DOHH2 (cell line): ENCODE results near the gene KCNQ1.

ENCODE experiments used
- EZH2phosphoT487 ChIP-seq: fragments of 200-600 bp; sonication (generic); IDR thresholded peaks from 2 replicates; pipeline ENCODE4 v1.6.1; 2017; ENCODE audit warnings: borderline replicate concordance, mild to moderate bottlenecking, antibody characterized with exemption, low read length, moderate library complexity, mixed read lengths
- TF ChIP-seq, protein P1 (sequence below): fragments of 200-600 bp; sonication (generic); IDR thresholded peaks from one replicate; pipeline ENCODE4 v1.5.1; 2014; ENCODE audit warnings: antibody characterized with exemption, mild to moderate bottlenecking, low read depth, low read length; ENCODE audit not compliant: poor library complexity, severe bottlenecking

DNA sequence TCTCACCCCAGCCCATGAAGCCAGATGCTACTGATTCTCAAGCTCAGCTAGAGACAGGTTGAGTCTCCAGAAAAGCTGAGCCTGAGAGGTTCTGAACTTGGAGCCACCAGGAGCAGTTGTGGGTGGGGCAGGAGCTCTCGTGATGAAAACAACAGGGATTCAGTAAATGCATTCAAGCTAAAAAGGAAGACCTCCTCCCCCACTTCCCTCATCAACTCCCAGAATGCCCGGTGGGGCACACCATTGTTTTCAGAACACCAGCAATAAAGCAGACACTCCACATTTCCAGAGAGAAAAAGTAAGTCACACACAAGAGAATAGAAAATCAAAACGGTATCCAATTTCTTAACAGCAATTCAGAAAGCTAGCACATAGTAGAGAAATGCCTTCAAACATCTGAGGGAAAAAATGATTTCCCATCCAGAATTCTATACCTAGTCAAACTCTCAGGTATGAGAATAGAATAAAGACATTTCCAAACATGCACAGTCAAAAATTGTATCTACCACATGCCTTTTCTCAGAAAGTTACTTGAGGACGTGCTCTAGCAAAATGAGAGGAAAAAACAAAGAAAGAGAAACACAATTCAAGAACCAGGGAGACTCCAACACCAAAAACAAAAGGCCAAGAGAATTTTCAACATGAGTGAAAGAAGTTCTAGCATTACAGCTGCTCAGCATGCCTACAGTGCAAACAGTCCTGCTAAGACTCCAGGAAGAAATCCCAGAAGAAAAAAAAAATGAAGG lies 383.9 kb downstream of the KCNQ1 start:
- TF ChIP-seq, protein P1, sequence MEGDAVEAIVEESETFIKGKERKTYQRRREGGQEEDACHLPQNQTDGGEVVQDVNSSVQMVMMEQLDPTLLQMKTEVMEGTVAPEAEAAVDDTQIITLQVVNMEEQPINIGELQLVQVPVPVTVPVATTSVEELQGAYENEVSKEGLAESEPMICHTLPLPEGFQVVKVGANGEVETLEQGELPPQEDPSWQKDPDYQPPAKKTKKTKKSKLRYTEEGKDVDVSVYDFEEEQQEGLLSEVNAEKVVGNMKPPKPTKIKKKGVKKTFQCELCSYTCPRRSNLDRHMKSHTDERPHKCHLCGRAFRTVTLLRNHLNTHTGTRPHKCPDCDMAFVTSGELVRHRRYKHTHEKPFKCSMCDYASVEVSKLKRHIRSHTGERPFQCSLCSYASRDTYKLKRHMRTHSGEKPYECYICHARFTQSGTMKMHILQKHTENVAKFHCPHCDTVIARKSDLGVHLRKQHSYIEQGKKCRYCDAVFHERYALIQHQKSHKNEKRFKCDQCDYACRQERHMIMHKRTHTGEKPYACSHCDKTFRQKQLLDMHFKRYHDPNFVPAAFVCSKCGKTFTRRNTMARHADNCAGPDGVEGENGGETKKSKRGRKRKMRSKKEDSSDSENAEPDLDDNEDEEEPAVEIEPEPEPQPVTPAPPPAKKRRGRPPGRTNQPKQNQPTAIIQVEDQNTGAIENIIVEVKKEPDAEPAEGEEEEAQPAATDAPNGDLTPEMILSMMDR: no peak
- TF ChIP-seq EZH2phosphoT487: no peak
